Nucleus accumbens (tissue), 56 donors: Measurements from ENCODE around the gene TPTE2.
"Not testable (repeated sequence)": the region's sequence is repeated elsewhere in the genome, so short reads cannot be mapped to it uniquely, and the experiment has no call there.

Source experiments
- DNase-seq, 56 donors: peaks; one replicate each; lab custom pipeline; 2025; lab: John Stamatoyannopoulos, UW

The TPTE2 gene

DNA sequence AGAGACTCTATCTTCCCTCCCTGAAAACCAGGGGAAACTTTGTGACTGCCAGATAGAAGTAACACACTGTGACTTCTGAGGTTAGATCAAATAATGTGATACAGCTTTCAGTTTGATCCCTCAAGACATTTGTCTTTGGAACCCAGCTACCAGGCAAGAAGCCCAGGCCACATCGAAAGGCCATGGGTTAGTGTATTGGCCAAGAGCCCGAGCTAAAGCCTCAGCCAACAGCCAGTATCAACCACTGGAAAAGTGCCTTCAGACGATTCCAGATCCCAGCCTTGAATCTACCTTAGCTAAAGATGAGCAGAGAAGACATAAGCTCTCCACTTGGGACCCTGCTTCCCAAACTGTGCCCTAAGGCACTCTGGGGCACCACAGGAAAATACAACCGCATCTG is 10.9 kb upstream of the TPTE2 start:
- DNase-seq: no peak

DNA sequence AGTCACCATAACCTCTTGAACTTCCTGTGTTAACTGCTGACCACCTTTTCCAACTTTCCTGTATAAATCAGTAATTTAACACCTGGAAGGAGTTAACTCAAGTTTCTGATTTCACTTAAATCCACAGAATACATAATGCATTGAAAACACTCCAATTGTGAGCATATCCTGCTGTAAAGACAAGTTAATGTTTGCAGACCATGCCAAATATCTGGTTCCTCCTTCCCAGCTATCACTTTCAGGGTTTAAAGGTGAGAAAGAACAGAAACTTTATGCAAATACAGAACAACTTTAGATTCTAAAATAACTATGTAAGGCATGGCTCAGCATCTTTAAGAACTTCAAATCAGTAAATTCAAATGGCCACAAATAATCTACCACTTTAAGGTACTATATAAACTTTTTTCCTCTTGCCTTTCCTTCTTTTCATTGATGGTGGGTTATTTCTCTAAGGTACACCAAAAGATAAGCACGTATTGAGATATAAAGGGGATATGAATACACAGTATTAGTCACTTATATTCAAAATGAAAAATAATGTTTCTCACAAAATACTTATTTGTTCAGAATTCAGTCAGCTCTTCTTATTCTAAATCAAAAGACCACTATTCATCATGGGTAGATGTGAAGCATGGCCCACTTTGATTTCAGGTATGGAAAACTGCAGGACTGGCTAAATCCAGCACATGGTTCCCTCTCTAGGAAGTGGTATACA is 6.6 kb upstream of the TPTE2 start:
- DNase-seq: no peak

DNA sequence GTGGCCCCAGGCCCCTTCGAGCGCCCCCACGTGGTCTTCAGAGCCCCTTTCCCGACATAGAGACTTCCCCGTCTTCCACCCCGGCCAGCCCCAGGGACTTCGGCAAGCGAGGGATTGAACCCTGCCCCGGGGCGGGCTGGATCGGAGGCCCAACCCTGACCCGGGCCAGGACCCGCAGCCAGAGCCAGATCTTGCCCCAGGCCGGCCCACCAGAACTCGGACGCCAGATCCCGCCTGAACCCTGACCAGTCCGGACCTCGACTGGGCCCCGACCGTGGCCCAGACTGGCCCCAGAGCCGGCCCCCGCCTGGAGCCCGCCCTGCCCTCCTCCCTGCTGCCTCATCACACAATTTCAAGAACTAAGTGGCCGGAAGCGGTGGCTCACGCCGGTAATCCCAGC is 253 bp upstream of the TPTE2 start:
- no peak for DNase-seq

GRCh38 chr13:19560672-19561071 is 660 bp downstream of the TPTE2 start:
- DNase-seq: not testable (repeated sequence)

- not testable (repeated sequence) for DNase-seq
Observed at GRCh38 chr13:19559739-19560138, 1.6 kb downstream of the TPTE2 start.

DNA sequence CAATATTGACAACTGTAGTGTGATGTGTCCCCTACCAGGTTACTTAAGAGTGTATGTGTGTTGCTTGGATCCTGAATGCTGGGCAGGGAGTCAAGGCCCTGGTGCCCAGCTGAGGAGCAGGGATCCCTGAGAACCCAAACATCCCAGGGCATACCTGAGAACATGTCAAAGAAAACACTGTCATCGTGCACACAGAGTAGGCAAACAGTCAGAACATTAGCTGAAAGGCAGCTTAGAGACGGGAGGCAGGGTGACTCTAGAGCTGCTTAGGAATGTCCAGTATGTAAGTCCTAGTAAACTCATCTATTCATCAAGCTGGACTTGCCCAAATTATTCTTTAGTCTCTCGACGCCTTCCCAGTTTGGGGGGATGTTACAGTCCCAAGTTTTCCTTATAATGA is 4.0 kb downstream of the TPTE2 start:
- not testable (repeated sequence) for DNase-seq

GRCh38 chr13:19549245-19549644 is 12.1 kb downstream of the TPTE2 start:
- not testable (repeated sequence) for DNase-seq

DNA sequence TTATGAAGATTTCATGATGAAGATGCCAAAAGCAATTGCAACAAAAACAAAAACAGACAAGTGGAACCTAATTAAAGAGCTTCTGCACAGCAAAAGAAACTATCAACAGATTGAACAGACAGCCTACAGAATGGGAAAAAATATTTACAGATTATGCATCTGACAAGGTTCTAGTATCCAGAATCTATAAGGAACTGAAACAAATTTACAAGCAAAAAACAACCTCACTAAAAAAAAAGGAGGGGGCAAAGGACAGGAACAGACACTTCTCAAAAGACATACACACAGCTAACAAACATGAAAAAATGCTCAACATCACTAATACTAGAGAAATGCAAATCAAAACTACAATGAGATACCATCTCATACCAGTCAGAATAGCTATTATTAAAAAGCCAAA is 35.7 kb downstream of the TPTE2 start:
- DNase-seq: not testable (repeated sequence)

GRCh38 chr13:19519049-19519448 is 42.3 kb downstream of the TPTE2 start:
- no peak for DNase-seq

DNA sequence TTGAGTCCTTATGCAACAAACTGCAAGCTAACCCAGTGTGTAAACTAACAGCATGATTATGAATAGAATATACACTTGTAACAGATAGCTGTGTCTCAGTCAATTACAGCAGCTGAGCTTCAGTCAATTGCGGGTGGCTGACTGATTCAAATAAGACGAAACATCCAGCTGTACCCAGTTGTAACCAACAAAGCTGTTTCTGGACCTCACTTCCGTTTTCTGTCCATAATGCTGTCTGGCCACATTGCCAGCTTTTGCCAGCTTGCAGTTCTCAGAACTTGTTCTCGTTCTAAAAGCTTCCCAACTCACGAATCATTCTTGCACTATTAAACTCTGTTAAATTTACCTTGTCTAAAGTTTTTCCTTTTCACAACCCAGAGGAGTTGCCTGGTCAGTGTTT is 53.7 kb downstream of the TPTE2 start:
- DNase-seq: not testable (repeated sequence)

GRCh38 chr13:19460126-19460525 is 101.2 kb downstream of the TPTE2 start:
- DNase-seq: not testable (repeated sequence)

GRCh38 chr13:19439056-19439686 is 122.2 kb downstream of the TPTE2 start:
- peak in 22 of 56 donors; percentile 0 to 29 (median 4) for DNase-seq

DNA sequence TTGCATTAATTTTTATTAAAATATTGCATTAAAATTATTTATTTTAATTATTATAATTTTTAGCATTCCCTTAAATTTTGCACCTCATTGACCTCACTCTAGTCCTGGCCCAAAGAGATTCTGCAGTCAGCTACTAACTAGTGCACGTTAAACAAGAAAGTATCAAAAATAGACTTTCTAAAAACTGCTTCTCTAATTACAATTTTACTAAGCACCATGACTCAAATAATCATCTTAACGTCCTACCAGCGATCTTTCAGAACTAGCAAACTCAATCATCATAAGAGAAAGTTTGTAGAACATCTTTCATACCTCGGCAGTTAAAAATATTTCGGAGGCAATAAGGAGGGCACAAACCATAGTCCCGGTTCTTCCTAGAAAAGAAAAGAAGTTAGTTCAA is 123.6 kb downstream of the TPTE2 start:
- not testable (repeated sequence) for DNase-seq

DNA sequence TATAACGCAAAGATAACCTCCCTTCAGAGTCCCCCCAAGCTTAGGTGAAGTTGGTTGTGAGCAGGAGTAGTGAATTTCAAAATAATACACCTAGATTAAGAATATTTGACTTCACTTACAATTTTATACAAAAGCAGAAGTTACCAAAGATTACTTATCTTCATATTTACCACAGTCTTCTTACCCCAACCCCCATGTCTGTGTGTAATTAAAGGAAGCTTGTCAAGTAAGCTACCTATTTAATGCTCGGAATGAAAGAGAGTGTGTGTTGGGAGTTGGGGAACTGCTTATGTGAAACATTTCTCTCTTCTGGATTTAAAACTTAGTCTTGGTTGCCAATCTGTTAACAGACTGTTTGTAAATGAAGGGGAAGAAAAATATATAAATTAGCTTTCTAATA is 139.1 kb downstream of the TPTE2 start:
- not testable (repeated sequence) for DNase-seq

- not testable (repeated sequence) for DNase-seq
Observed at GRCh38 chr13:19412494-19412893, 148.8 kb downstream of the TPTE2 start.

DNA sequence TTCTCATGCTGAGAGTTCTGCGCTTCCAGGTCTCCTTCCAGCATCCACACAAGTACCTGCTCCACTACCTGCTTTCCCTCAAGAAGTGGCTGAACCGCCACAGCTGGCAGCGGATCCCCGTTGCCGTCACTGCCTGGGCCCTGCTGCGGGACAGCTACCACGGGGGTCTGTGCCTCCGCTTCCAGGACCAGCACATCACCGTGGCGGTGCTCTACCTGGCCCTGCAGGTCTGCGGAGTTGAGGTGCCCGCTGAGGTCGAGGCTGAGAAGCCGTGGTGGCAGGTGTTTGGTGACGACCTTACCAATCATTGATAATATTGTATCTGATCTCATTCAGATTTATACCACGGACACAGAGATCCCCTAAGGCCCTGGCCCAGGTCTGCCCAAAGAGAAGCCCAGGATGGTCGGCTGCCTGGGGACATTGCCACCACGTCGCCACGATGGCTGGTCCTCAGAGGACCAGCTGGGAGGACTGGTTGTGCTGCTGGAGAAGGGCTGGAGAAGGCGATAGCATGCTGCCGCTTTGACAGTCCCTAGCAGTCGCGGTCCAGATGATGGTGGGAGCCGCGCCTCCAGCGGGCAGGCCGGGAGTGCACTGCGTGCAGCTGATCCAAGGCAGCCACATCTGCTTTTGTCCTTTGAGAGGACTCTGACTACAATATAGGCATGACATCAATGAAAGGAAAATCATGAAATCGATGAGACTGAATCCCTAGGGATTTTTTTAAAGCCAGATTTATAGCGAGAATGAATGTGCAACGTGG is 178.4 kb downstream of the TPTE2 start:
- not testable (repeated sequence) for DNase-seq

DNA sequence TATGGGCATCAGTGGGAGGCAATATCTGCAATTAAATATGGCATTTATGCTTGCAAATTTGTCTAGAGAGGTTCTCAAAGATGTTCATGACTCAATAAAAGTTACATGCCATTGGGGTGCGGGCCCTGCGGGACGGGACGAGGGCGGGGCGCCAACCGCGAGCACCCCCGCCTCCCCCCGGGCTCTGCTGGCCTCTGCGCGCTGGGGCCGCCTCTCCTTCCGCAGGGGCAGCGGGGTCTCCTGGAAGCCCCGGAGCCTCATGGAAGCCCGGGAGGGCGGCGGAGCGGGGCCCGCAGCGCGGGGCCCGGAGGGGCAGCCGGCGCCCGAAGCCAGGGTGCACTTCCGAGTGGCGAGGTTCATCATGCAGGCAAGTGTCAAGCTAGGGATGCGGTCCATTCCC is 179.2 kb downstream of the TPTE2 start:
- no peak for DNase-seq
